ENCODE data around the gene ADAP1. TPM values are rescaled to one million over a fixed set of nuclear protein-coding genes. Genes with fewer than 3 reads are reported as not detected.
A peak's percentile ranks its signal among the peaks of the same experiment; 100 is the strongest.

Gene ADAP1
- total RNA-seq, 3 donors from 2014 or later = 7.5 to 15.5 (median 14.0) TPM

DNA sequence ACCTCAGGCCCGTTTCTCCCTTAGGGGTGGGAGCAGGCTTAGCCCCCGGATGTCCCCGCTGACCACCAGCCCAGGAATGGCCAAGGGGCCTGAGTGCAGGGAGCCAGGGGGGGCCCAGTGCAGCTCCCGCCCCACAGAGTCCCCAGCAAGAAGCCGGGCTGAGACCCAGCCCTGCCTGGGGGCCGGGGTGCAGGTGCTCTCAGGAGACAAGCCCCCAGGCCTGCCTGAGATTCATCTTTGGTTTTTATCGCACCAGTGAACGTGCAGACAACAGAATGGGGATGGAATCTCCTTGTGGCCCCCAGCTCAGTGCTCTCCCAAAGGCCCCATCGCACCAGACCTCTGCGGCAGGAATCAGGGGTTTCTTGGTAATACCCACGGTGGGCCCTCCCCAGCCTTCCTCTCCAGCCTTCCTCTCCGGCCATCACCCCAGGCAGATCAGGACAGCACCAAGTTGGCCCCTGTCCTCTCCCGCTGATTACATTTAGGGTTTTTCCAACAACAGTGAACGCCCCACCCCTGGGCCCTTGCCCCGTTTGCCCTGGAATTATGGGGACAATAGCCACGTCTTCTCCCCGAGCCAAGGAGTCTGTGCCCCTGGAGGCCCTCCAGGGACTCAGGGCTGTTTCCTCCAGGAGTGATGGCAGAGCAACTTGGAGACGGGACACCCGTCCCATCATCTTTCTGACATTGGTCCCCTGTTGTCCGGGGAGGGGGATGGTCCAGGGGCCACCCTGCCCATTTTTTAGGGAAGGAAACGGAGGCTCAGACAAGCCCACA, 22.4 kb downstream of the ADAP1 start:
- H3K9me3 ChIP-seq = no peaks in the 10 kb centered on the region
- no peak for DNase-seq (ENCODE audit: low spot score in 2 of 2)
- intact Hi-C loops (cut with DNase I; ENCODE audit: low total_unique reads) = no loop called here
- no peaks in the 10 kb centered on the region for H3K36me3 ChIP-seq
- no peaks in the 10 kb centered on the region for H3K4me1 ChIP-seq
- no peak overlapping the region for H3K27ac ChIP-seq
- H3K27me3 ChIP-seq = no peaks in the 10 kb centered on the region
- TF ChIP-seq, protein P1, sequence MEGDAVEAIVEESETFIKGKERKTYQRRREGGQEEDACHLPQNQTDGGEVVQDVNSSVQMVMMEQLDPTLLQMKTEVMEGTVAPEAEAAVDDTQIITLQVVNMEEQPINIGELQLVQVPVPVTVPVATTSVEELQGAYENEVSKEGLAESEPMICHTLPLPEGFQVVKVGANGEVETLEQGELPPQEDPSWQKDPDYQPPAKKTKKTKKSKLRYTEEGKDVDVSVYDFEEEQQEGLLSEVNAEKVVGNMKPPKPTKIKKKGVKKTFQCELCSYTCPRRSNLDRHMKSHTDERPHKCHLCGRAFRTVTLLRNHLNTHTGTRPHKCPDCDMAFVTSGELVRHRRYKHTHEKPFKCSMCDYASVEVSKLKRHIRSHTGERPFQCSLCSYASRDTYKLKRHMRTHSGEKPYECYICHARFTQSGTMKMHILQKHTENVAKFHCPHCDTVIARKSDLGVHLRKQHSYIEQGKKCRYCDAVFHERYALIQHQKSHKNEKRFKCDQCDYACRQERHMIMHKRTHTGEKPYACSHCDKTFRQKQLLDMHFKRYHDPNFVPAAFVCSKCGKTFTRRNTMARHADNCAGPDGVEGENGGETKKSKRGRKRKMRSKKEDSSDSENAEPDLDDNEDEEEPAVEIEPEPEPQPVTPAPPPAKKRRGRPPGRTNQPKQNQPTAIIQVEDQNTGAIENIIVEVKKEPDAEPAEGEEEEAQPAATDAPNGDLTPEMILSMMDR (IDR thresholded peaks at IDR 0.05) = no peak
- no peak for TF ChIP-seq POLR2AphosphoS5 (IDR thresholded peaks at IDR 0.05)
- TF ChIP-seq POLR2A (IDR thresholded peaks at IDR 0.05) = no peak
- no peak overlapping the region for H3K4me3 ChIP-seq

DNA sequence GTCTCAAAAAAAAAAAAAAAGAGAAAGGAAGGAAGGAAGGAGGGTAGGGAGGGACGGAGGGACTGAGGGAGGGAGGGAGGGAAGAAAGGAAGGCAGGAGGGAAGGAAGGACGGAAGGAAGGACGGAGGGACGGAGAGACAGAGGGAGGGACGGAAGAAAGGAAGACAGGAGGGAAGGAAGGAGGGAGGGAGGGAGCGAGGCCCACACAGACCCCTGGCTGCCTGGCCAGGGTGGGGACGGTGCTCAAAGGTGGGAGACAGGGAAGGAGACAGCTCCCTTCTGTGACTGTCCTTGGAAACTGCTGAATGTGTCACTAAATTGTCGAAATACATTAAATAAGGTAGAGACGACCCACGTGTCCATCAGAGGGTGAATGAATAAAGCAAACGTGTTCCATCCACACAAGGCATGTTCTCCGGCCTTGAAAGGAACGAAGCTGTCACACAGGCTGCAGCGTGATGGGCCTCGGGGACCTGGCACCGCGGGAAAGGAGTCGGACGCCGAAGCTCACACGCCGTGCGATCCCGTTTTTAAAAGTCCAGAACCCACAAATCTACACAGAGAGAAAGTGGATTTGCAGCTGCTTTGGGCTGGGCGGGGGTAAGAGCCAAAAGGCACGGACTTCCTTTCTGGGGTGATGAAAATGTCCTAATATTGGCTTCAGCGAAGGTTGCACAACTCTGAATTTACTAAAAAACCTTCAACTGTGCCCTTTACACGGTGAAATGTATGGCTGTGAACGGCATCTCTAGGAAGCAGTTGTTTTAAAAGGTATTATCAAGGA, 23.3 kb downstream of the ADAP1 start:
- H3K4me1 ChIP-seq = no peaks in the 10 kb centered on the region
- no peaks in the 10 kb centered on the region for H3K36me3 ChIP-seq
- no peak for DNase-seq (ENCODE audit: low spot score in 2 of 2)
- H3K9me3 ChIP-seq = no peaks in the 10 kb centered on the region
- H3K4me3 ChIP-seq = no peak overlapping the region
- H3K27ac ChIP-seq = no peak overlapping the region
- TF ChIP-seq, protein P1 (IDR thresholded peaks at IDR 0.05) = no peak
- no peak for TF ChIP-seq POLR2AphosphoS5 (IDR thresholded peaks at IDR 0.05)
- H3K27me3 ChIP-seq = no peaks in the 10 kb centered on the region
- intact Hi-C loops (cut with DNase I; ENCODE audit: low total_unique reads) = no loop called here

DNA sequence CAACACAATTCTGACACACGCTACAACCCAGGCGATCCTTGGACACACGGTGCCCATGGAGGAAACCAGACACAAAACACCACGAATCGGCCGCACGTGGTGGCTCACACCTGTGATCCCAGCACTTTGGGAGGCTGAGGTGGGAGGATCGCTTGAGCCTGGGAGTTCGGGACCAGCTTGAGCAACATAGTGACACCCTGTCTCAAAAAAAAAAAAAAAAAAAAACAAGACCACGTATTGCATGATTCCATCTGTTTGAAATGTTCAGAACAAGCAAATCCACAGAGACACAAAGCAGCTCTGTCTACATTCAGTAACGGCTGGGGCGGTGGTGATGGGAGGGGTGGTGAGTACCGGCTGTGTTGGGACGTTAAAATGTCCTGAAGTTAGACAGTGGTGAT, 25.2 kb downstream of the ADAP1 start:
- no peaks in the 10 kb centered on the region for H3K36me3 ChIP-seq
- H3K27me3 ChIP-seq = no peaks in the 10 kb centered on the region
- H3K4me3 ChIP-seq = no peak overlapping the region
- no peak overlapping the region for H3K27ac ChIP-seq
- TF ChIP-seq POLR2A (IDR thresholded peaks at IDR 0.05) = no peak
- TF ChIP-seq, protein P1 (IDR thresholded peaks at IDR 0.05) = no peak
- TF ChIP-seq POLR2AphosphoS5 (IDR thresholded peaks at IDR 0.05) = no peak
- H3K4me1 ChIP-seq = no peaks in the 10 kb centered on the region
- peak in 1 of 2 donors; percentile 27 for DNase-seq (ENCODE audit: low spot score in 2 of 2)
- H3K9me3 ChIP-seq = no peaks in the 10 kb centered on the region
- intact Hi-C loops (cut with DNase I; ENCODE audit: low total_unique reads) = no loop called here

DNA sequence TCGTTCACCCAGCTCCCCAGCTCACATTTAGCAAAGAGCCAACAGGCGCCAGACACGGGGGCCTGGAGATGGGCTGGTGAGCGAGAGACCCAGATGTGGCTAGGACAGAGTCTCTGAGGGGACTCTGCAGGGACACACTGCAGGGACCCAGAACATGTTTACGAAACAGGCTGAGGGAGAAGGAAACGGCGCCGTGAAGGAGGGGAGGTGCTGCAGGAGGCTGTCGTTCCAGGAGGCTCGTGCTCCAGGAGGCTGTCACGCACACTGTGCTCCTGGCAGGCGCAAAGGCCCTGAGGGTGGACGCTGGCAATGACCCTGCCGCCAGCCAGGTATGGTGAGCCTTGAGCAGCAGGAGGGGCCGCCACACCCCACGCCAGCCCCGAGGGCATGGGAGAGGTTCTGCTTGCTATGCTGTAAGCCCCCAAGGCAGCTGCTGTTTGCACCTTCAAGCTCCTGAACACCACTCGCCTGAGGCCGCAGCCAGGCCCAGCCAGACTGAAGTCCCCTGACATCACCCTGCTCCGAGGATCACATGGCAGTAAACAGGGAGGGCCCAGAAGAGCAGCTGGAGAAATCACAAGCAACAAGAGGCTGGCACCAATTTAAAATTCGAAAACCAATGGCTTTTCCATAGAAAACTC, 27.3 kb downstream of the ADAP1 start:
- TF ChIP-seq POLR2AphosphoS5 (IDR thresholded peaks at IDR 0.05) (no peak), POLR2A (IDR thresholded peaks at IDR 0.05) (no peak)
- TF ChIP-seq, protein P1 (IDR thresholded peaks at IDR 0.05) = no peak
- H3K4me3 ChIP-seq = no peak overlapping the region
- no peaks in the 10 kb centered on the region for H3K9me3 ChIP-seq
- H3K27ac ChIP-seq = no peak overlapping the region
- no peaks in the 10 kb centered on the region for H3K36me3 ChIP-seq
- intact Hi-C loops (cut with DNase I; ENCODE audit: low total_unique reads) = no loop called here
- peak in 1 of 2 donors; percentile 43 for DNase-seq (ENCODE audit: low spot score in 2 of 2)
- H3K27me3 ChIP-seq = no peaks in the 10 kb centered on the region
- H3K4me1 ChIP-seq = no peaks in the 10 kb centered on the region
